Activated naive CD4-positive, alpha-beta T cell treated with Interleukin-2 at 50 U/mL for 16 hours (primary cell): ENCODE data around the gene DGAT2.

ENCODE experiments used
- DNase-seq: peaks from one replicate; pipeline ENCODE4 v3.0.0-alpha.2; 2020

DGAT2 gene

GRCh38 chr11:75757651-75758050 is 10.9 kb upstream of the DGAT2 start:
- no peak for DNase-seq

GRCh38 chr11:75759832-75760231 is 8.7 kb upstream of the DGAT2 start:
- DNase-seq: no peak

- no peak for DNase-seq
Observed at GRCh38 chr11:75760243-75760642, 8.3 kb upstream of the DGAT2 start.

- DNase-seq: no peak
Observed at GRCh38 chr11:75760710-75761493, 7.7 kb upstream of the DGAT2 start.

GRCh38 chr11:75762158-75762557 is 6.4 kb upstream of the DGAT2 start:
- DNase-seq: no peak

GRCh38 chr11:75762885-75763284 is 5.7 kb upstream of the DGAT2 start:
- no peak for DNase-seq

- no peak for DNase-seq
Observed at GRCh38 chr11:75763846-75764245, 4.7 kb upstream of the DGAT2 start.

- no peak for DNase-seq
Observed at GRCh38 chr11:75765116-75765515, 3.5 kb upstream of the DGAT2 start.

- DNase-seq: no peak
Observed at GRCh38 chr11:75766443-75767227, 1.9 kb upstream of the DGAT2 start.

GRCh38 chr11:75767228-75767572 is 1.4 kb upstream of the DGAT2 start:
- DNase-seq: no peak

GRCh38 chr11:75767793-75768111 is 826 bp upstream of the DGAT2 start:
- no peak for DNase-seq

GRCh38 chr11:75768909-75769771 is 562 bp downstream of the DGAT2 start:
- no peak for DNase-seq

- no peak for DNase-seq
Observed at GRCh38 chr11:75770102-75770501, 1.5 kb downstream of the DGAT2 start.

- no peak for DNase-seq
Observed at GRCh38 chr11:75771646-75772410, 3.2 kb downstream of the DGAT2 start.

- DNase-seq: no peak
Observed at GRCh38 chr11:75773595-75774353, 5.2 kb downstream of the DGAT2 start.

GRCh38 chr11:75775056-75775455 is 6.5 kb downstream of the DGAT2 start:
- DNase-seq: no peak

- DNase-seq: no peak
Observed at GRCh38 chr11:75776546-75776945, 8.0 kb downstream of the DGAT2 start.

- DNase-seq: no peak
Observed at GRCh38 chr11:75777461-75778110, 9.0 kb downstream of the DGAT2 start.

GRCh38 chr11:75778962-75779361 is 10.4 kb downstream of the DGAT2 start:
- DNase-seq: no peak

- no peak for DNase-seq
Observed at GRCh38 chr11:75779960-75780359, 11.4 kb downstream of the DGAT2 start.

GRCh38 chr11:75780888-75781287 is 12.3 kb downstream of the DGAT2 start:
- no peak for DNase-seq

- DNase-seq: no peak
Observed at GRCh38 chr11:75781296-75781695, 12.7 kb downstream of the DGAT2 start.
